ENCODE results near the gene TTC23. TPM values are rescaled to one million over a fixed set of nuclear protein-coding genes. Genes with fewer than 3 reads are reported as not detected.

The TTC23 gene
- total and polyA plus RNA-seq, 2 donors, result 17.8 to 57.0 TPM

GRCh38 chr15:99096894-99097426 lies 152.4 kb downstream of the TTC23 start:
- Histone ChIP-seq H3K36me3 (ENCODE audit: insufficient read depth) (no peaks in the 10 kb centered on the region), H3K27ac (ENCODE audit: low read depth) (no peak overlapping the region), H3K4me3 (ENCODE audit: low read depth, low read length) (no peak overlapping the region), H3K4me1 (ENCODE audit: insufficient read depth) (peaks cover 2% of the 10 kb centered on the region)
- WGBS, result 87% methylated on average over 11 of the region's 11 CpGs
- DNase-seq (ENCODE audit: extremely low spot score), result no peak

- Histone ChIP-seq H3K27ac (ENCODE audit: low read depth) (no peak overlapping the region), H3K4me1 (ENCODE audit: insufficient read depth) (peaks cover 2% of the 10 kb centered on the region)
- no peak for DNase-seq (ENCODE audit: extremely low spot score)
These were observed 153.0 kb downstream of the TTC23 start for GRCh38 chr15:99096173-99096893.

GRCh38 chr15:99095626-99096025 lies 153.8 kb downstream of the TTC23 start:
- 62% methylated on average over 3 of the region's 3 CpGs for WGBS
- Histone ChIP-seq H3K27ac (ENCODE audit: low read depth) (no peak overlapping the region), H3K4me3 (ENCODE audit: low read depth, low read length) (no peak overlapping the region), H3K4me1 (ENCODE audit: insufficient read depth) (peaks cover 2% of the 10 kb centered on the region), H3K36me3 (ENCODE audit: insufficient read depth) (no peaks in the 10 kb centered on the region)
- no peak for DNase-seq (ENCODE audit: extremely low spot score)

More at GRCh38 chr15:99096173-99096893, 153.0 kb downstream of the TTC23 start:
- 94% methylated on average over 11 of the region's 11 CpGs for WGBS
- H3K4me3 ChIP-seq (ENCODE audit: low read depth, low read length), result no peak overlapping the region
- H3K36me3 ChIP-seq (ENCODE audit: insufficient read depth), result no peaks in the 10 kb centered on the region

DNA sequence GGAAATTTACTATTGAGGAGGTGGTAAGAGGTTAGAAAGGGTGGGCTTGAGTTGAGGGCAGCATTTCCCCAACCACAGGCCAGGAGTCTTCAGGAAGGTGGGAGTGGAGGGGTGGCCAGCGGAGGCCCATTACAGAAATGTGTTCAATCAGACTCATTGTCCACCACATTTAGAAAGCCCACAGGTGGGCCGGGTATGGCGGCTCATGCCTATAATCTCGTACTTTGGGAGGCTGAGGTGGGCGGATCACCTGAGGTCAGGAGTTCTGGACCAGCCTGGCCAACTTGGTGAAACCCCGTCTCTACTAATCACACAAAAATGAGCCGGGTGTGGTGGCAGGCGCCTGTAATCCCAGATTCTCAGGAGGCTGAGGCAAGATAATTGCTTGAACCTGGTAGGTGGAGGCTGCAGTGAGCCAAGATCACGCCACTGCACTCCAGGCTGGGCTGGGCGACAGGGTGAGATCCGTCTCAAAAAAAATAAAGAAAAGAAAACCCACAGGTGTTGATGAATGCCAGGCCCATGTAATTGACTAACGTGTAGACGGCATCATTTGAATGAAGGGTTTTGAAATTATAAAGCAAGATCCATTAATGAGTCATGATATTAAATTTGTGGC lies 156.7 kb downstream of the TTC23 start:
- Histone ChIP-seq H3K4me3 (ENCODE audit: low read depth, low read length) (no peak overlapping the region), H3K4me1 (ENCODE audit: insufficient read depth) (no peaks in the 10 kb centered on the region), H3K27ac (ENCODE audit: low read depth) (no peak overlapping the region), H3K36me3 (ENCODE audit: insufficient read depth) (no peaks in the 10 kb centered on the region)
- DNase-seq (ENCODE audit: extremely low spot score), result no peak
- WGBS, result 94% methylated on average over 13 of the region's 13 CpGs

GRCh38 chr15:99090938-99091337 lies 158.4 kb downstream of the TTC23 start:
- Histone ChIP-seq H3K4me3 (ENCODE audit: low read depth, low read length) (no peak overlapping the region), H3K4me1 (ENCODE audit: insufficient read depth) (no peaks in the 10 kb centered on the region), H3K27ac (ENCODE audit: low read depth) (no peak overlapping the region), H3K36me3 (ENCODE audit: insufficient read depth) (no peaks in the 10 kb centered on the region)
- no peak for DNase-seq (ENCODE audit: extremely low spot score)
- WGBS, result 85% methylated on average over 1 of the region's 1 CpG

GRCh38 chr15:99090011-99090699 lies 159.2 kb downstream of the TTC23 start:
- WGBS, result 68% methylated on average over 3 of the region's 3 CpGs
- DNase-seq (ENCODE audit: extremely low spot score), result no peak

GRCh38 chr15:99087405-99087943 lies 161.9 kb downstream of the TTC23 start:
- no peaks in the 10 kb centered on the region for H3K4me1 ChIP-seq (ENCODE audit: insufficient read depth)
- no peak for DNase-seq (ENCODE audit: extremely low spot score)
- no peak overlapping the region for H3K4me3 ChIP-seq (ENCODE audit: low read depth, low read length)
- H3K36me3 ChIP-seq (ENCODE audit: insufficient read depth), result no peaks in the 10 kb centered on the region
- no peak overlapping the region for H3K27ac ChIP-seq (ENCODE audit: low read depth)
- 92% methylated on average over 11 of the region's 11 CpGs for WGBS

More at GRCh38 chr15:99090011-99090699, 159.2 kb downstream of the TTC23 start:
- no peaks in the 10 kb centered on the region for H3K4me1 ChIP-seq (ENCODE audit: insufficient read depth)
- no peaks in the 10 kb centered on the region for H3K36me3 ChIP-seq (ENCODE audit: insufficient read depth)
- no peak overlapping the region for H3K27ac ChIP-seq (ENCODE audit: low read depth)
- H3K4me3 ChIP-seq (ENCODE audit: low read depth, low read length), result no peak overlapping the region

DNA sequence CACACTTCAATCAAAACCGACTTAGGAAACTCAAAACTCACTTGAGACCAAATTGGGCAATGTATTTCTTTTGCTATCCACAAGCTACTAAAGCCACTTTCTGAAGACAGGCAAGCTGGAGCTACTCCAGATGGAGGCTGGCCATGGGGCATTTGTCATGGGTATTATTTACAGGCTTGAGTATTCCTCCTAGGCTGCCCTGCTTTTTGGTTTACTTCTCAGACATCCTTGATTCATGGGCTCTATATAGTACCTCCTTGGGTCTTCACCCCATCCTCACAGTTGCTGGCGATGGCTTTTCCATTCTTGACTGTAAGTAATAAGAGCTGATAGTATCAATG lies 163.1 kb downstream of the TTC23 start:
- H3K4me3 ChIP-seq (ENCODE audit: low read depth, low read length), result no peak overlapping the region
- DNase-seq (ENCODE audit: extremely low spot score), result no peak
- H3K4me1 ChIP-seq (ENCODE audit: insufficient read depth), result no peaks in the 10 kb centered on the region
- 95% methylated on average over 2 of the region's 2 CpGs for WGBS
- H3K27ac ChIP-seq (ENCODE audit: low read depth), result no peak overlapping the region
- no peaks in the 10 kb centered on the region for H3K36me3 ChIP-seq (ENCODE audit: insufficient read depth)

Other genes with a start within 250 kb of the TTC23 start
- not detected for gene PGPEP1L, start 241.8 kb downstream of the TTC23 start, total RNA-seq
- gene PGPEP1L, start 241.8 kb downstream of the TTC23 start, polyA plus RNA-seq, result 0.09 TPM
- 228 TPM for gene SYNM, start 144.5 kb downstream of the TTC23 start, total RNA-seq
- 898 TPM for gene SYNM, start 144.5 kb downstream of the TTC23 start, polyA plus RNA-seq
- 34.7 TPM for gene LRRC28, start 1.9 kb upstream of the TTC23 start, total RNA-seq
- 14.3 TPM for gene LRRC28, start 1.9 kb upstream of the TTC23 start, polyA plus RNA-seq

Measured in urinary bladder (tissue), 4 donors.